IPS-20b (cell line): ENCODE data around the gene SLC39A6.

Experiments
- H3K27ac ChIP-seq: one replicate; pipeline ENCODE4 v1.5.1; 2013; ENCODE audit warnings: low read length
- H3K27me3 ChIP-seq: 2 replicates; pipeline ENCODE4 v1.6.1; 2013; ENCODE audit warnings: mild to moderate bottlenecking, low read length, inconsistent platforms; ENCODE audit not compliant: insufficient read depth
- H3K36me3 ChIP-seq: 2 replicates; pipeline ENCODE4 v1.6.1; 2013; ENCODE audit warnings: low read depth, mild to moderate bottlenecking, inconsistent platforms, low read length, moderate library complexity; ENCODE audit not compliant: insufficient read depth
- H3K4me1 ChIP-seq: 2 replicates; pipeline ENCODE4 v1.6.1; 2013; ENCODE audit warnings: mild to moderate bottlenecking, control low read depth, inconsistent platforms, low read length, moderate library complexity; ENCODE audit not compliant: insufficient read depth
- H3K4me3 ChIP-seq: 2 replicates; pipeline ENCODE4 v1.5.1; 2013; ENCODE audit warnings: mild to moderate bottlenecking, low read length, inconsistent platforms
- H3K9ac ChIP-seq: 2 replicates; pipeline ENCODE4 v1.6.1; 2013; ENCODE audit warnings: low read depth, mild to moderate bottlenecking, inconsistent platforms, low read length, moderate library complexity
- H3K9me3 ChIP-seq: 2 replicates; pipeline ENCODE4 v1.6.1; 2013; ENCODE audit warnings: mild to moderate bottlenecking, low read depth, low read length, inconsistent platforms; ENCODE audit not compliant: insufficient read depth

SLC39A6 gene

GRCh38 chr18:36157441-36157840, 28.3 kb upstream of the SLC39A6 start:
- no peak overlapping the region for H3K4me3 ChIP-seq
- no peak overlapping the region for H3K9ac ChIP-seq
- H3K4me1 ChIP-seq = no peaks in the 10 kb centered on the region
- H3K9me3 ChIP-seq = no peaks in the 10 kb centered on the region
- peaks cover 100% of the 10 kb centered on the region for H3K36me3 ChIP-seq
- H3K27ac ChIP-seq = no peak overlapping the region
- H3K27me3 ChIP-seq = no peaks in the 10 kb centered on the region

GRCh38 chr18:36155851-36156757, 27.0 kb upstream of the SLC39A6 start:
- H3K9me3 ChIP-seq = no peaks in the 10 kb centered on the region
- peaks cover 100% of the 10 kb centered on the region for H3K36me3 ChIP-seq
- H3K27me3 ChIP-seq = no peaks in the 10 kb centered on the region
- no peaks in the 10 kb centered on the region for H3K4me1 ChIP-seq
- H3K9ac ChIP-seq = no peak overlapping the region
- H3K27ac ChIP-seq = no peak overlapping the region
- no peak overlapping the region for H3K4me3 ChIP-seq

GRCh38 chr18:36153771-36154170, 24.6 kb upstream of the SLC39A6 start:
- Histone ChIP-seq H3K4me1 (no peaks in the 10 kb centered on the region), H3K9me3 (no peaks in the 10 kb centered on the region), H3K27me3 (no peaks in the 10 kb centered on the region), H3K36me3 (peaks cover 100% of the 10 kb centered on the region), H3K9ac (no peak overlapping the region), H3K27ac (no peak overlapping the region), H3K4me3 (no peak overlapping the region)

GRCh38 chr18:36153203-36153602, 24.1 kb upstream of the SLC39A6 start:
- no peak overlapping the region for H3K4me3 ChIP-seq
- no peaks in the 10 kb centered on the region for H3K4me1 ChIP-seq
- H3K9ac ChIP-seq = no peak overlapping the region
- no peak overlapping the region for H3K27ac ChIP-seq
- peaks cover 100% of the 10 kb centered on the region for H3K36me3 ChIP-seq
- H3K27me3 ChIP-seq = no peaks in the 10 kb centered on the region
- no peaks in the 10 kb centered on the region for H3K9me3 ChIP-seq

GRCh38 chr18:36152781-36153180, 23.6 kb upstream of the SLC39A6 start:
- no peak overlapping the region for H3K27ac ChIP-seq
- peaks cover 100% of the 10 kb centered on the region for H3K36me3 ChIP-seq
- H3K9ac ChIP-seq = no peak overlapping the region

GRCh38 chr18:36149514-36150289, 20.6 kb upstream of the SLC39A6 start:
- H3K9me3 ChIP-seq = no peaks in the 10 kb centered on the region
- H3K27me3 ChIP-seq = no peaks in the 10 kb centered on the region
- H3K27ac ChIP-seq = no peak overlapping the region
- peaks cover 100% of the 10 kb centered on the region for H3K36me3 ChIP-seq
- H3K4me1 ChIP-seq = no peaks in the 10 kb centered on the region
- H3K4me3 ChIP-seq = no peak overlapping the region
- H3K9ac ChIP-seq = no peak overlapping the region

More at GRCh38 chr18:36152781-36153180, 23.6 kb upstream of the SLC39A6 start:
- no peak overlapping the region for H3K4me3 ChIP-seq
- no peaks in the 10 kb centered on the region for H3K9me3 ChIP-seq
- no peaks in the 10 kb centered on the region for H3K4me1 ChIP-seq
- no peaks in the 10 kb centered on the region for H3K27me3 ChIP-seq

GRCh38 chr18:36143391-36143790, 14.3 kb upstream of the SLC39A6 start:
- no peak overlapping the region for H3K9ac ChIP-seq

GRCh38 chr18:36142751-36143150, 13.6 kb upstream of the SLC39A6 start:
- H3K9ac ChIP-seq = no peak overlapping the region
- H3K27ac ChIP-seq = no peak overlapping the region
- H3K36me3 ChIP-seq = peaks cover 98% of the 10 kb centered on the region

More at GRCh38 chr18:36143391-36143790, 14.3 kb upstream of the SLC39A6 start:
- H3K4me1 ChIP-seq = no peaks in the 10 kb centered on the region
- H3K4me3 ChIP-seq = no peak overlapping the region
- H3K27ac ChIP-seq = no peak overlapping the region
- no peaks in the 10 kb centered on the region for H3K9me3 ChIP-seq
- no peaks in the 10 kb centered on the region for H3K27me3 ChIP-seq
- peaks cover 98% of the 10 kb centered on the region for H3K36me3 ChIP-seq

GRCh38 chr18:36141576-36141975, 12.4 kb upstream of the SLC39A6 start:
- Histone ChIP-seq H3K4me1 (no peaks in the 10 kb centered on the region), H3K9me3 (no peaks in the 10 kb centered on the region), H3K36me3 (peaks cover 98% of the 10 kb centered on the region), H3K27me3 (no peaks in the 10 kb centered on the region), H3K4me3 (no peak overlapping the region), H3K9ac (no peak overlapping the region), H3K27ac (no peak overlapping the region)

More at GRCh38 chr18:36142751-36143150, 13.6 kb upstream of the SLC39A6 start:
- no peaks in the 10 kb centered on the region for H3K27me3 ChIP-seq
- no peaks in the 10 kb centered on the region for H3K9me3 ChIP-seq
- no peaks in the 10 kb centered on the region for H3K4me1 ChIP-seq
- H3K4me3 ChIP-seq = no peak overlapping the region

GRCh38 chr18:36139245-36139644, 10.1 kb upstream of the SLC39A6 start:
- H3K9ac ChIP-seq = no peak overlapping the region
- peaks cover 97% of the 10 kb centered on the region for H3K36me3 ChIP-seq
- H3K4me3 ChIP-seq = no peak overlapping the region
- H3K4me1 ChIP-seq = no peaks in the 10 kb centered on the region
- H3K9me3 ChIP-seq = no peaks in the 10 kb centered on the region
- H3K27me3 ChIP-seq = no peaks in the 10 kb centered on the region
- H3K27ac ChIP-seq = no peak overlapping the region

GRCh38 chr18:36135264-36135663, 6.1 kb upstream of the SLC39A6 start:
- Histone ChIP-seq H3K27me3 (no peaks in the 10 kb centered on the region), H3K9ac (no peak overlapping the region), H3K9me3 (no peaks in the 10 kb centered on the region), H3K36me3 (peaks cover 66% of the 10 kb centered on the region), H3K4me3 (no peak overlapping the region), H3K27ac (no peak overlapping the region), H3K4me1 (no peaks in the 10 kb centered on the region)
